Gastroesophageal sphincter (tissue), 3 donors: ENCODE data around the gene WBP1L.

Experiments
- EP300 ChIP-seq: sonication (generic); formaldehyde crosslinking; IDR thresholded peaks from one replicate; pipeline ENCODE4 v1.6.1; 2017; ENCODE audit warnings: antibody characterized with exemption, mild to moderate bottlenecking
- POLR2A ChIP-seq, 2 donors: fragments of 450-650 bp; IDR thresholded peaks; one replicate each; pipeline ENCODE4 v1.6.1; 2017; ENCODE audit warnings: antibody characterized with exemption in 2 of 2, mild to moderate bottlenecking in 2 of 2, moderate library complexity in 1 of 2
- TF ChIP-seq, protein P1 (sequence below), 4 experiments: fragments of 200-600 bp in 2 of 4; fragments of 450-650 bp in 2 of 4; sonication (generic) in 1 of 4; IDR thresholded peaks; one replicate each; pipeline ENCODE4 v1.5.1; 2017 to 2019; ENCODE audit warnings: antibody characterized with exemption in 4 of 4, mild to moderate bottlenecking in 2 of 4, moderate library complexity in 2 of 4

DNA sequence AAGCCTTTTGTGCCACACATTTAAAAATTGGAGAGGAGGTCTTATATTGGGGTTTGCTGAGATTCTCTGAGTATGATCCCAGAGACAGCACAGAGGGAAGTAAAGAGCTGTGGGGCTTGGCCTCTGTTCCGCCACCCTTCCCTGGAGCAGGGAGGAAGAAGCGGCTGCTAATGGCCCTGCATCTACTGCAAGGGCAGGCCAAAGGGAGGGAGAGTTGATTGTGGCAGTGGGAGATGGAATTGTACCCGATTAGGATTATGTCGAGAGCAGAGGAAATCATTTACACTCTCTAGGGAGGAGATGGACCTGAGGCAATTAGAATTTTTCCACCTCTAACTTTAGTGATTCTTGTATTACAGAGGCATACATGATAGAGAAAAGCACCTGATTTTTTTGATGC, 64.6 kb downstream of the WBP1L start:
- no peak for TF ChIP-seq EP300
- TF ChIP-seq, protein P1, sequence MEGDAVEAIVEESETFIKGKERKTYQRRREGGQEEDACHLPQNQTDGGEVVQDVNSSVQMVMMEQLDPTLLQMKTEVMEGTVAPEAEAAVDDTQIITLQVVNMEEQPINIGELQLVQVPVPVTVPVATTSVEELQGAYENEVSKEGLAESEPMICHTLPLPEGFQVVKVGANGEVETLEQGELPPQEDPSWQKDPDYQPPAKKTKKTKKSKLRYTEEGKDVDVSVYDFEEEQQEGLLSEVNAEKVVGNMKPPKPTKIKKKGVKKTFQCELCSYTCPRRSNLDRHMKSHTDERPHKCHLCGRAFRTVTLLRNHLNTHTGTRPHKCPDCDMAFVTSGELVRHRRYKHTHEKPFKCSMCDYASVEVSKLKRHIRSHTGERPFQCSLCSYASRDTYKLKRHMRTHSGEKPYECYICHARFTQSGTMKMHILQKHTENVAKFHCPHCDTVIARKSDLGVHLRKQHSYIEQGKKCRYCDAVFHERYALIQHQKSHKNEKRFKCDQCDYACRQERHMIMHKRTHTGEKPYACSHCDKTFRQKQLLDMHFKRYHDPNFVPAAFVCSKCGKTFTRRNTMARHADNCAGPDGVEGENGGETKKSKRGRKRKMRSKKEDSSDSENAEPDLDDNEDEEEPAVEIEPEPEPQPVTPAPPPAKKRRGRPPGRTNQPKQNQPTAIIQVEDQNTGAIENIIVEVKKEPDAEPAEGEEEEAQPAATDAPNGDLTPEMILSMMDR (IDR thresholded peaks at IDR 0.05): no peak
- TF ChIP-seq POLR2A (IDR thresholded peaks at IDR 0.05): no peak
